DOHH2 (cell line): ENCODE results near the gene FOXP4.

Experiments
- CTCF ChIP-seq: fragments of 200-600 bp; sonication (generic); IDR thresholded peaks from one replicate; pipeline ENCODE4 v1.5.1; 2014; ENCODE audit warnings: antibody characterized with exemption, mild to moderate bottlenecking, low read depth, low read length; ENCODE audit not compliant: poor library complexity, severe bottlenecking
- EZH2phosphoT487 ChIP-seq: fragments of 200-600 bp; sonication (generic); IDR thresholded peaks from 2 replicates; pipeline ENCODE4 v1.6.1; 2017; ENCODE audit warnings: borderline replicate concordance, mild to moderate bottlenecking, antibody characterized with exemption, low read length, moderate library complexity, mixed read lengths

- TF ChIP-seq CTCF = no peak
- no peak for TF ChIP-seq EZH2phosphoT487
These were observed 4.8 kb upstream of the FOXP4 start for GRCh38 chr6:41541364-41541763.
